HepG2 (cell line): ENCODE results near the gene BHLHE23. TPM values are rescaled to one million over a fixed set of nuclear protein-coding genes. Genes with fewer than 3 reads are reported as not detected.

Source experiments
- ELF3 ChIP-seq: IDR thresholded peaks from 2 replicates; pipeline ENCODE4 v1.6.1; 2016; ENCODE audit warnings: missing genetic modification reagents, missing compliant biosample characterization
- ESRRA ChIP-seq: sonication (generic); formaldehyde crosslinking; IDR thresholded peaks from 2 replicates; pipeline ENCODE4 v1.5.1; 2020; ENCODE audit warnings: mild to moderate bottlenecking, low read depth, missing genetic modification reagents
- EZH2 ChIP-seq: conservative IDR thresholded peaks from 2 replicates; pipeline ENCODE4 v1.6.1; 2012; ENCODE audit warnings: mild to moderate bottlenecking, low read depth, low read length, moderate library complexity
- GABPA ChIP-seq, 2 experiments: IDR thresholded peaks; 2 replicates each; pipeline ENCODE4 v1.6.1; 2011 to 2016; ENCODE audit warnings: low read depth in 2 of 2, low read length in 1 of 2, missing biosample characterization in 1 of 2, missing genetic modification characterization in 1 of 2
- SMC3 ChIP-seq: IDR thresholded peaks from 2 replicates; pipeline ENCODE4 v1.6.1; 2011; ENCODE audit warnings: low read length, improper control_type of control experiment
- THAP11 ChIP-seq: IDR thresholded peaks from 2 replicates; pipeline ENCODE4 v1.6.1; 2016; ENCODE audit warnings: missing biosample characterization, missing genetic modification reagents
- TOPORS ChIP-seq: sonication (generic); formaldehyde crosslinking; IDR thresholded peaks from 2 replicates; pipeline ENCODE4 v1.8.0; 2023; ENCODE audit warnings: mild to moderate bottlenecking, missing genetic modification reagents
- ZNF510 ChIP-seq: sonication (generic); formaldehyde crosslinking; IDR thresholded peaks from 2 replicates; pipeline ENCODE4 v1.4.0; 2020; ENCODE audit warnings: low read depth, mild to moderate bottlenecking, missing genetic modification reagents
- ZNF547 ChIP-seq: sonication (generic); formaldehyde crosslinking; IDR thresholded peaks from 2 replicates; pipeline ENCODE4 v1.5.1; 2020; ENCODE audit warnings: mild to moderate bottlenecking, missing genetic modification reagents
- ZNF557 ChIP-seq: sonication (generic); formaldehyde crosslinking; IDR thresholded peaks from 2 replicates; pipeline ENCODE4 v1.4.0; 2020; ENCODE audit warnings: missing genetic modification reagents
- ZNF75D ChIP-seq: sonication (generic); formaldehyde crosslinking; IDR thresholded peaks from 2 replicates; pipeline ENCODE4 v1.8.1; 2023; ENCODE audit warnings: missing genetic modification reagents, mild to moderate bottlenecking, borderline replicate concordance
- polyA plus RNA-seq, 8 experiments: library from polyadenylated mRNA; depleted of rRNA in 3 of 8; stranded (reverse) in 7 of 8; unstranded in 1 of 8; fragments of >200 nt; fragmentation: Illumina TruSeq in 4 of 8; extraction: Trizol in 4 of 8; gene quantifications; 2 replicates each; pipeline versions ENCODE4 v1.2.1 to v1.2.3, GENCODE V29; 2011 to 2016; ENCODE audit warnings: low read depth in 4 of 8, missing spikeins in 1 of 8, mixed read lengths in 1 of 8; ENCODE audit not compliant: insufficient read depth in 1 of 8
- total RNA-seq, 5 experiments: library from RNA; depleted of rRNA; stranded (reverse); fragments of >200 nt; fragmentation: Illumina TruSeq; extraction: Trizol; gene quantifications; 2 replicates each; pipeline ENCODE4 v1.2.3, GENCODE V29; 2016; ENCODE audit warnings: low read depth in 1 of 5
- TF ChIP-seq, protein P1 (sequence below): sonication (generic); formaldehyde crosslinking; IDR thresholded peaks from 2 replicates; pipeline ENCODE4 v1.9.0; 2021; ENCODE audit warnings: missing genetic modification reagents, mild to moderate bottlenecking, borderline replicate concordance
- TF ChIP-seq, protein P2 (sequence below): sonication (generic); formaldehyde crosslinking; IDR thresholded peaks from 2 replicates; pipeline ENCODE4 v1.5.0; 2020; ENCODE audit warnings: mild to moderate bottlenecking, missing genetic modification reagents
- TF ChIP-seq, protein P3 (sequence below): IDR thresholded peaks from 2 replicates; pipeline ENCODE4 v1.6.1; 2018; ENCODE audit warnings: missing genetic modification reagents
- TF ChIP-seq, protein P4 (sequence below): IDR thresholded peaks from 2 replicates; pipeline ENCODE4 v1.6.1; 2016; ENCODE audit warnings: missing biosample characterization, missing genetic modification reagents, low read depth
- TF ChIP-seq, protein P5 (sequence below): sonication (generic); formaldehyde crosslinking; IDR thresholded peaks from 2 replicates; pipeline ENCODE4 v1.4.0; 2020; ENCODE audit warnings: missing genetic modification reagents
- TF ChIP-seq, protein P6 (sequence below): sonication (generic); formaldehyde crosslinking; IDR thresholded peaks from 2 replicates; pipeline ENCODE4 v1.5.1; 2020; ENCODE audit warnings: missing genetic modification reagents, mild to moderate bottlenecking, borderline replicate concordance

The BHLHE23 gene
- total and polyA plus RNA-seq, 2 of the 13 experiments (the other 11 are each of a cell fraction or from before 2014, with no cell fraction given): not detected

DNA sequence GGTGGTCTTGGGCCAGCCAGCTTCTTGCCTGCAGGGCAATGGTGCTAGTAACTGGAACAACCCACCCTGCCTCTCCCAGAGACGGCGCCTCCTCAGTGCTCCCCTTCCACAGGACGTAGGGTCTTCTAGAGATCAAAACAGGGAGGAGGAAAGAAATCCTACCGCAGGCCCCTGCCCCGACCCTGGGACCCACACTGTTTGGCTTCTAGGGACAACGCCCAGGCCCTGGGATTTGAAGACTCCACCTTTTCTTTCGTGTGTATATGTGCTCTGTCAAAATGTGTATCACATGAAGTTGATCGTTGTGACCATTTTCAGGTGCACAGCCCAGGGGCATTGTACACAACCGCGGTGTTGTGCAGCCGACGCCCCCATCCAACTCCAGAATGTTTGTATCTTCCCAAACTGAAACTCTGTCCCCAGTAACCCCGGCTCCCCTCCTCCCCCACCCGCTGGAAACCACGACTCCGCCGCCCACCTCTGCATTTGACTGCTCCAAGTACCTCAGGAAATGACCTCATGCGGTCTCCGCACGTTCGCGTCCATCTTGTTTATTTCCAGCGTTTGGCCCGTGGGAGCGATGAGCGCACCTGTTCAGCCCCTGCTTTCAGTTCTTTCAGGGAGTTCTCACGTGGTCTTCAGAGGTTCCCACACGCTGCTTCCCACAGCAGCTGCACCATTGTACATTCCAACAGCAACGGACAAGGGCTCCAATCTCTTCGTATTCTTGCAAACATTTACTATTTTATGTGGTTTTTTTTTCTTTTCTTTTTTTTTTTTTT is 3.4 kb upstream of the BHLHE23 start (continued):
- TF ChIP-seq, protein P1, sequence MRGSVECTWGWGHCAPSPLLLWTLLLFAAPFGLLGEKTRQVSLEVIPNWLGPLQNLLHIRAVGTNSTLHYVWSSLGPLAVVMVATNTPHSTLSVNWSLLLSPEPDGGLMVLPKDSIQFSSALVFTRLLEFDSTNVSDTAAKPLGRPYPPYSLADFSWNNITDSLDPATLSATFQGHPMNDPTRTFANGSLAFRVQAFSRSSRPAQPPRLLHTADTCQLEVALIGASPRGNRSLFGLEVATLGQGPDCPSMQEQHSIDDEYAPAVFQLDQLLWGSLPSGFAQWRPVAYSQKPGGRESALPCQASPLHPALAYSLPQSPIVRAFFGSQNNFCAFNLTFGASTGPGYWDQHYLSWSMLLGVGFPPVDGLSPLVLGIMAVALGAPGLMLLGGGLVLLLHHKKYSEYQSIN (CRISPR knock-in tag): no peak
- TF ChIP-seq THAP11 (CRISPR knock-in tag) (no peak), ZNF75D (CRISPR knock-in tag) (no peak), TOPORS (no peak), ESRRA (CRISPR knock-in tag) (no peak), GABPA (IDR thresholded peaks at IDR 0.05; ENCODE audit: low read depth, low read length) (no peak), GABPA (CRISPR knock-in tag; IDR thresholded peaks at IDR 0.05; ENCODE audit: low read depth) (0 out of 2 replicates have a peak, but pooled peaks have one; percentile 32), ZNF547 (CRISPR knock-in tag) (no peak), ZNF557 (no peak), ELF3 (CRISPR knock-in tag) (no peak), SMC3 (no peak), EZH2 (peak; percentile 83; the same call in 1 of the 2 replicates), ZNF510 (no peak)
- TF ChIP-seq, protein P2, sequence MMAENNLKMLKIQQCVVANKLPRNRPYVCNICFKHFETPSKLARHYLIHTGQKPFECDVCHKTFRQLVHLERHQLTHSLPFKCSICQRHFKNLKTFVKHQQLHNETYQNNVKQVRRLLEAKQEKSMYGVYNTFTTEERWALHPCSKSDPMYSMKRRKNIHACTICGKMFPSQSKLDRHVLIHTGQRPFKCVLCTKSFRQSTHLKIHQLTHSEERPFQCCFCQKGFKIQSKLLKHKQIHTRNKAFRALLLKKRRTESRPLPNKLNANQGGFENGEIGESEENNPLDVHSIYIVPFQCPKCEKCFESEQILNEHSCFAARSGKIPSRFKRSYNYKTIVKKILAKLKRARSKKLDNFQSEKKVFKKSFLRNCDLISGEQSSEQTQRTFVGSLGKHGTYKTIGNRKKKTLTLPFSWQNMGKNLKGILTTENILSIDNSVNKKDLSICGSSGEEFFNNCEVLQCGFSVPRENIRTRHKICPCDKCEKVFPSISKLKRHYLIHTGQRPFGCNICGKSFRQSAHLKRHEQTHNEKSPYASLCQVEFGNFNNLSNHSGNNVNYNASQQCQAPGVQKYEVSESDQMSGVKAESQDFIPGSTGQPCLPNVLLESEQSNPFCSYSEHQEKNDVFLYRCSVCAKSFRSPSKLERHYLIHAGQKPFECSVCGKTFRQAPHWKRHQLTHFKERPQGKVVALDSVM (CRISPR knock-in tag): no peak
- TF ChIP-seq, protein P3, sequence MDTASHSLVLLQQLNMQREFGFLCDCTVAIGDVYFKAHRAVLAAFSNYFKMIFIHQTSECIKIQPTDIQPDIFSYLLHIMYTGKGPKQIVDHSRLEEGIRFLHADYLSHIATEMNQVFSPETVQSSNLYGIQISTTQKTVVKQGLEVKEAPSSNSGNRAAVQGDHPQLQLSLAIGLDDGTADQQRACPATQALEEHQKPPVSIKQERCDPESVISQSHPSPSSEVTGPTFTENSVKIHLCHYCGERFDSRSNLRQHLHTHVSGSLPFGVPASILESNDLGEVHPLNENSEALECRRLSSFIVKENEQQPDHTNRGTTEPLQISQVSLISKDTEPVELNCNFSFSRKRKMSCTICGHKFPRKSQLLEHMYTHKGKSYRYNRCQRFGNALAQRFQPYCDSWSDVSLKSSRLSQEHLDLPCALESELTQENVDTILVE: no peak
- TF ChIP-seq, protein P4, sequence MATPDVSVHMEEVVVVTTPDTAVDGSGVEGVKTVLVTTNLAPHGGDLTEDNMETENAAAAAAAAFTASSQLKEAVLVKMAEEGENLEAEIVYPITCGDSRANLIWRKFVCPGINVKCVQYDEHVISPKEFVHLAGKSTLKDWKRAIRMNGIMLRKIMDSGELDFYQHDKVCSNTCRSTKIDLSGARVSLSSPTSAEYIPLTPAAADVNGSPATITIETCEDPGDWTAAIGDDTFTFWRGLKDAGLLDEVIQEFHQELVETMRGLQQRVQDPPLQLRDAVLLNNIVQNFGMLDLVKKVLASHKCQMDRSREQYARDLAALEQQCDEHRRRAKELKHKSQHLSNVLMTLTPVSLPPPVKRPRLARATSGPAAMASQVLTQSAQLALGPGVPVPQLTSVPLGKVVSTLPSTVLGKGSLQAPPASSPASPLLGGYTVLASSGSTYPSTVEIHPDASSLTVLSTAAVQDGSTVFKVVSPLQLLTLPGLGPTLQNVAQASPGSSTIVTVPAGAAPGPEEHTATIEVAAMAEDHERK (CRISPR knock-in tag): no peak
- TF ChIP-seq, protein P5, sequence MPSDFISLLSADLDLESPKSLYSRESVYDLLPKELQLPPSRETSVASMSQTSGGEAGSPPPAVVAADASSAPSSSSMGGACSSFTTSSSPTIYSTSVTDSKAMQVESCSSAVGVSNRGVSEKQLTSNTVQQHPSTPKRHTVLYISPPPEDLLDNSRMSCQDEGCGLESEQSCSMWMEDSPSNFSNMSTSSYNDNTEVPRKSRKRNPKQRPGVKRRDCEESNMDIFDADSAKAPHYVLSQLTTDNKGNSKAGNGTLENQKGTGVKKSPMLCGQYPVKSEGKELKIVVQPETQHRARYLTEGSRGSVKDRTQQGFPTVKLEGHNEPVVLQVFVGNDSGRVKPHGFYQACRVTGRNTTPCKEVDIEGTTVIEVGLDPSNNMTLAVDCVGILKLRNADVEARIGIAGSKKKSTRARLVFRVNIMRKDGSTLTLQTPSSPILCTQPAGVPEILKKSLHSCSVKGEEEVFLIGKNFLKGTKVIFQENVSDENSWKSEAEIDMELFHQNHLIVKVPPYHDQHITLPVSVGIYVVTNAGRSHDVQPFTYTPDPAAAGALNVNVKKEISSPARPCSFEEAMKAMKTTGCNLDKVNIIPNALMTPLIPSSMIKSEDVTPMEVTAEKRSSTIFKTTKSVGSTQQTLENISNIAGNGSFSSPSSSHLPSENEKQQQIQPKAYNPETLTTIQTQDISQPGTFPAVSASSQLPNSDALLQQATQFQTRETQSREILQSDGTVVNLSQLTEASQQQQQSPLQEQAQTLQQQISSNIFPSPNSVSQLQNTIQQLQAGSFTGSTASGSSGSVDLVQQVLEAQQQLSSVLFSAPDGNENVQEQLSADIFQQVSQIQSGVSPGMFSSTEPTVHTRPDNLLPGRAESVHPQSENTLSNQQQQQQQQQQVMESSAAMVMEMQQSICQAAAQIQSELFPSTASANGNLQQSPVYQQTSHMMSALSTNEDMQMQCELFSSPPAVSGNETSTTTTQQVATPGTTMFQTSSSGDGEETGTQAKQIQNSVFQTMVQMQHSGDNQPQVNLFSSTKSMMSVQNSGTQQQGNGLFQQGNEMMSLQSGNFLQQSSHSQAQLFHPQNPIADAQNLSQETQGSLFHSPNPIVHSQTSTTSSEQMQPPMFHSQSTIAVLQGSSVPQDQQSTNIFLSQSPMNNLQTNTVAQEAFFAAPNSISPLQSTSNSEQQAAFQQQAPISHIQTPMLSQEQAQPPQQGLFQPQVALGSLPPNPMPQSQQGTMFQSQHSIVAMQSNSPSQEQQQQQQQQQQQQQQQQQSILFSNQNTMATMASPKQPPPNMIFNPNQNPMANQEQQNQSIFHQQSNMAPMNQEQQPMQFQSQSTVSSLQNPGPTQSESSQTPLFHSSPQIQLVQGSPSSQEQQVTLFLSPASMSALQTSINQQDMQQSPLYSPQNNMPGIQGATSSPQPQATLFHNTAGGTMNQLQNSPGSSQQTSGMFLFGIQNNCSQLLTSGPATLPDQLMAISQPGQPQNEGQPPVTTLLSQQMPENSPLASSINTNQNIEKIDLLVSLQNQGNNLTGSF (CRISPR knock-in tag): no peak
- TF ChIP-seq, protein P6, sequence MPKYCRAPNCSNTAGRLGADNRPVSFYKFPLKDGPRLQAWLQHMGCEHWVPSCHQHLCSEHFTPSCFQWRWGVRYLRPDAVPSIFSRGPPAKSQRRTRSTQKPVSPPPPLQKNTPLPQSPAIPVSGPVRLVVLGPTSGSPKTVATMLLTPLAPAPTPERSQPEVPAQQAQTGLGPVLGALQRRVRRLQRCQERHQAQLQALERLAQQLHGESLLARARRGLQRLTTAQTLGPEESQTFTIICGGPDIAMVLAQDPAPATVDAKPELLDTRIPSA (CRISPR knock-in tag): no peak
